ENCODE measurements around the gene RABGGTA. TPM values are rescaled to one million over a fixed set of nuclear protein-coding genes. Genes with fewer than 3 reads are reported as not detected.

Gene RABGGTA
- total RNA-seq, 1 experiment from 2014 or later = 27.1 TPM

- peak overlapping the region; percentile 95 for H3K4me3 ChIP-seq (ENCODE audit: low read depth, low read length)
- Mint-ChIP-seq H3K27me3 (ENCODE audit: insufficient read depth, unreplicated experiment) (no peaks in the 10 kb centered on the region), H3K9me3 (ENCODE audit: unreplicated experiment) (no peaks in the 10 kb centered on the region), H3K36me3 (ENCODE audit: insufficient read depth, unreplicated experiment) (peaks cover 6% of the 10 kb centered on the region), H3K4me3 (ENCODE audit: unreplicated experiment) (peak overlapping the region; percentile 76), H3K27ac (ENCODE audit: unreplicated experiment) (peak overlapping the region; percentile 74), H3K4me1 (ENCODE audit: low read depth, unreplicated experiment) (peaks cover 11% of the 10 kb centered on the region)
- no peaks in the 10 kb centered on the region for H3K27me3 ChIP-seq (replicated peaks; ENCODE audit: control insufficient read depth, insufficient read depth, low read length)
- H3K4me1 ChIP-seq = peaks cover 5% of the 10 kb centered on the region
- H3K36me3 ChIP-seq (ENCODE audit: control insufficient read depth, insufficient read depth, low read length) = no peaks in the 10 kb centered on the region
- intact Hi-C loops (cut with micrococcal nuclease; ENCODE audit: unreplicated experiment) = loop anchor here (1.0 kb wide), 3 partner anchors 27 to 38 kb away; no protein-coding TSS in a partner anchor
- no peak for DNase-seq
- TF ChIP-seq CTCF (IDR thresholded peaks at IDR 0.05; ENCODE audit: insufficient read depth in 1 of 2, low read depth in 1 of 2, low read length in 1 of 2, severe bottlenecking in 1 of 2, unreplicated experiment in 1 of 2) = no peak
- H3K9me3 ChIP-seq = no peaks in the 10 kb centered on the region
- POLR2A ChIA-PET = interaction anchor here (0.6 to 2.1 kb wide), 6 partner anchors 9 to 116 kb away, joined by 3 to 39 read pairs (median 4); partner anchors contain the start of genes DHRS1, NOP9 and TINF2
- BruUV-seq (replicated peaks) = no TSS peak
- CTCF ChIA-PET = interaction anchor here (0.6 to 1.9 kb wide), 10 partner anchors 9 to 161 kb away, joined by 3 to 42 read pairs (median 5); partner anchors contain the start of genes CHMP4A, DHRS1, NOP9 and TINF2
Observed at GRCh38 chr14:24270537-24271133, 762 bp downstream of the RABGGTA start.

- H3K4me3 ChIP-seq (ENCODE audit: low read depth, low read length) = no peak overlapping the region
- H3K36me3 Mint-ChIP-seq (ENCODE audit: insufficient read depth, unreplicated experiment) = peaks cover 6% of the 10 kb centered on the region
- ChIA-PET POLR2A (interaction anchor here (0.5 to 2.1 kb wide), 2 partner anchors 27 to 172 kb away, joined by 3 to 39 read pairs; partner anchors contain the start of gene TINF2), CTCF (interaction anchor here (0.9 to 1.8 kb wide), 3 partner anchors 27 to 162 kb away, joined by 4 to 16 read pairs (median 6); partner anchors contain the start of genes DHRS1 and NOP9)
- no peak for DNase-seq
- H3K27me3 Mint-ChIP-seq (ENCODE audit: insufficient read depth, unreplicated experiment) = no peaks in the 10 kb centered on the region
- H3K9me3 Mint-ChIP-seq (ENCODE audit: unreplicated experiment) = no peaks in the 10 kb centered on the region
- TF ChIP-seq CTCF (IDR thresholded peaks at IDR 0.05; ENCODE audit: insufficient read depth in 1 of 2, low read depth in 1 of 2, low read length in 1 of 2, severe bottlenecking in 1 of 2, unreplicated experiment in 1 of 2) = no peak
- no peak overlapping the region for H3K4me3 Mint-ChIP-seq (ENCODE audit: unreplicated experiment)
- H3K36me3 ChIP-seq (ENCODE audit: control insufficient read depth, insufficient read depth, low read length) = no peaks in the 10 kb centered on the region
- intact Hi-C loops (cut with micrococcal nuclease; ENCODE audit: unreplicated experiment) = no loop called here
- no peaks in the 10 kb centered on the region for H3K27me3 ChIP-seq (replicated peaks; ENCODE audit: control insufficient read depth, insufficient read depth, low read length)
- H3K4me1 ChIP-seq = peaks cover 5% of the 10 kb centered on the region
- peaks cover 11% of the 10 kb centered on the region for H3K4me1 Mint-ChIP-seq (ENCODE audit: low read depth, unreplicated experiment)
- BruUV-seq (replicated peaks) = TSS peak; percentile 56
- H3K9me3 ChIP-seq = no peaks in the 10 kb centered on the region
- H3K27ac Mint-ChIP-seq (ENCODE audit: unreplicated experiment) = no peak overlapping the region
Observed at GRCh38 chr14:24269910-24270536, 1.4 kb downstream of the RABGGTA start.

- Histone ChIP-seq H3K27me3 (replicated peaks; ENCODE audit: control insufficient read depth, insufficient read depth, low read length) (no peaks in the 10 kb centered on the region), H3K9me3 (no peaks in the 10 kb centered on the region), H3K4me1 (peaks cover 7% of the 10 kb centered on the region), H3K4me3 (ENCODE audit: low read depth, low read length) (no peak overlapping the region), H3K36me3 (ENCODE audit: control insufficient read depth, insufficient read depth, low read length) (no peaks in the 10 kb centered on the region)
- no peaks in the 10 kb centered on the region for H3K9me3 Mint-ChIP-seq (ENCODE audit: unreplicated experiment)
- ChIA-PET CTCF (no interaction called here), POLR2A (interaction anchor here (0.5 to 0.6 kb wide), 2 partner anchors 173 to 175 kb away, joined by 3 read pairs; partner anchors contain the start of gene PCK2)
- TF ChIP-seq CTCF (IDR thresholded peaks at IDR 0.05; ENCODE audit: insufficient read depth in 1 of 2, low read depth in 1 of 2, low read length in 1 of 2, severe bottlenecking in 1 of 2, unreplicated experiment in 1 of 2) = no peak
- no peak overlapping the region for H3K27ac Mint-ChIP-seq (ENCODE audit: unreplicated experiment)
- peaks cover 6% of the 10 kb centered on the region for H3K36me3 Mint-ChIP-seq (ENCODE audit: insufficient read depth, unreplicated experiment)
- H3K4me3 Mint-ChIP-seq (ENCODE audit: unreplicated experiment) = no peak overlapping the region
- intact Hi-C loops (cut with micrococcal nuclease; ENCODE audit: unreplicated experiment) = no loop called here
- H3K4me1 Mint-ChIP-seq (ENCODE audit: low read depth, unreplicated experiment) = peaks cover 11% of the 10 kb centered on the region
- no peak for DNase-seq
- H3K27me3 Mint-ChIP-seq (ENCODE audit: insufficient read depth, unreplicated experiment) = no peaks in the 10 kb centered on the region
- BruUV-seq (replicated peaks) = no TSS peak
Observed at GRCh38 chr14:24269368-24269767, 2.0 kb downstream of the RABGGTA start.
